Smooth muscle cell (in vitro differentiated cells): ENCODE data around the gene RAD51B. TPM values are rescaled to one million over a fixed set of nuclear protein-coding genes. Genes with fewer than 3 reads are reported as not detected.

Source experiments
- DNase-seq: peaks from one replicate; lab custom pipeline; 2025; ENCODE audit not compliant: unreplicated experiment; lab: John Stamatoyannopoulos, UW
- H2AFZ ChIP-seq: fragments of 200-600 bp; sonication (generic); 2 replicates; pipeline ENCODE4 v1.6.0; 2016; ENCODE audit warnings: antibody characterized with exemption, low read depth, mild to moderate bottlenecking
- H3F3A ChIP-seq: fragments of 200-600 bp; sonication (generic); 2 replicates; pipeline ENCODE4 v1.6.0; 2017; ENCODE audit warnings: antibody characterized with exemption, low read depth
- H3K27ac ChIP-seq: fragments of 200-600 bp; sonication (generic); 2 replicates; pipeline ENCODE4 v1.5.1; 2016; ENCODE audit warnings: low read depth, mild to moderate bottlenecking
- H3K27me3 ChIP-seq: fragments of 200-600 bp; sonication (generic); 2 replicates; pipeline ENCODE4 v1.6.1; 2016; ENCODE audit warnings: low read depth, mild to moderate bottlenecking
- H3K36me3 ChIP-seq: fragments of 200-600 bp; sonication (generic); 2 replicates; pipeline ENCODE4 v1.5.1; 2016; ENCODE audit warnings: low read depth
- H3K4me1 ChIP-seq: fragments of 200-600 bp; sonication (generic); 2 replicates; pipeline ENCODE4 v1.5.1; 2016; ENCODE audit warnings: low read depth
- H3K4me2 ChIP-seq: fragments of 200-600 bp; sonication (generic); 2 replicates; pipeline ENCODE4 v1.6.0; 2016; ENCODE audit warnings: mild to moderate bottlenecking
- H3K4me3 ChIP-seq: fragments of 200-600 bp; sonication (generic); 2 replicates; pipeline ENCODE4 v1.5.1; 2016; ENCODE audit warnings: mild to moderate bottlenecking
- H3K79me2 ChIP-seq: fragments of 200-600 bp; sonication (generic); 2 replicates; pipeline ENCODE4 v1.6.0; 2016; ENCODE audit warnings: low read depth, mild to moderate bottlenecking
- H3K9ac ChIP-seq: fragments of 200-600 bp; sonication (generic); 2 replicates; pipeline ENCODE4 v1.6.0; 2016; ENCODE audit warnings: low read depth
- H3K9me3 ChIP-seq: fragments of 200-600 bp; sonication (generic); replicated peaks from 2 replicates; pipeline ENCODE4 v1.5.1; 2016; ENCODE audit warnings: low read depth
- H4K20me1 ChIP-seq: fragments of 200-600 bp; sonication (generic); 2 replicates; pipeline ENCODE4 v1.6.0; 2016; ENCODE audit warnings: low read depth
- CTCF ChIP-seq: fragments of 200-600 bp; sonication (generic); IDR thresholded peaks from 2 replicates; pipeline ENCODE4 v1.5.1; 2017; ENCODE audit warnings: borderline replicate concordance, mild to moderate bottlenecking, antibody characterized with exemption; ENCODE audit not compliant: insufficient read depth, poor library complexity, severe bottlenecking
- WGBS: methylation state at CpG from one replicate; pipeline ENCODE4 v1.1.7; 2016; ENCODE audit warnings: low lambda C conversion rate; 5-methylcytosine and 5-hydroxymethylcytosine counted together
- polyA plus RNA-seq: library from polyadenylated mRNA; unstranded; fragments of >200 nt; fragmentation: Nextera tagmentation; extraction: Ambion mirVana; gene quantifications from 2 replicates; pipeline ENCODE4 v1.2.1, GENCODE V29; 2016
- total RNA-seq: library from RNA; depleted of rRNA; stranded (reverse); fragments of >200 nt; gene quantifications from 2 replicates; pipeline ENCODE4 v1.2.3, GENCODE V29; 2014

The RAD51B gene
- total and polyA plus RNA-seq, 2 experiments from 2014 or later: 4.6 to 5.3 TPM

- peaks cover 5% of the 10 kb centered on the region for H3F3A ChIP-seq
- DNase-seq: no peak
- no peak overlapping the region for H3K4me2 ChIP-seq
- H3K27ac ChIP-seq: peak overlapping the region; percentile 12
- no peak overlapping the region for H3K4me3 ChIP-seq
- no peak overlapping the region for H2AFZ ChIP-seq
- no peaks in the 10 kb centered on the region for H4K20me1 ChIP-seq
- H3K79me2 ChIP-seq: no peaks in the 10 kb centered on the region
- H3K9ac ChIP-seq: no peak overlapping the region
- H3K4me1 ChIP-seq: no peaks in the 10 kb centered on the region
- TF ChIP-seq CTCF: no peak
- no peaks in the 10 kb centered on the region for H3K9me3 ChIP-seq
- H3K27me3 ChIP-seq: no peaks in the 10 kb centered on the region
- no peaks in the 10 kb centered on the region for H3K36me3 ChIP-seq
- 49% methylated on average over 3 of the region's 3 CpGs for WGBS
Measured at GRCh38 chr14:67982711-67983608, 163.4 kb downstream of the RAD51B start.

GRCh38 chr14:67984274-67984673 lies 164.7 kb downstream of the RAD51B start:
- Histone ChIP-seq H3K4me1 (no peaks in the 10 kb centered on the region), H3F3A (peaks cover 5% of the 10 kb centered on the region), H3K79me2 (no peaks in the 10 kb centered on the region), H3K27me3 (no peaks in the 10 kb centered on the region), H3K4me2 (no peak overlapping the region), H4K20me1 (no peaks in the 10 kb centered on the region), H3K4me3 (no peak overlapping the region), H3K9me3 (no peaks in the 10 kb centered on the region), H3K9ac (no peak overlapping the region), H3K27ac (no peak overlapping the region), H3K36me3 (no peaks in the 10 kb centered on the region), H2AFZ (no peak overlapping the region)
- TF ChIP-seq CTCF: no peak
- no peak for DNase-seq

- H3K9me3 ChIP-seq: no peaks in the 10 kb centered on the region
- peak overlapping the region; percentile 85 for H3K27ac ChIP-seq
- no peak for TF ChIP-seq CTCF
- no peaks in the 10 kb centered on the region for H3K79me2 ChIP-seq
- H3K9ac ChIP-seq: no peak overlapping the region
- 43% methylated on average over 6 of the region's 6 CpGs for WGBS
- no peaks in the 10 kb centered on the region for H3K27me3 ChIP-seq
- H2AFZ ChIP-seq: no peak overlapping the region
- no peaks in the 10 kb centered on the region for H4K20me1 ChIP-seq
- H3K4me3 ChIP-seq: no peak overlapping the region
- DNase-seq: no peak
- peaks cover 3% of the 10 kb centered on the region for H3K4me1 ChIP-seq
- no peak overlapping the region for H3K4me2 ChIP-seq
- peaks cover 5% of the 10 kb centered on the region for H3F3A ChIP-seq
- H3K36me3 ChIP-seq: no peaks in the 10 kb centered on the region
Measured at GRCh38 chr14:67986131-67986841, 166.7 kb downstream of the RAD51B start.
